PC-9 (cell line): ENCODE measurements around the gene ZNF12.

Source experiments
- EZH2 ChIP-seq: fragments of 200-600 bp; sonication (generic); IDR thresholded peaks from 2 replicates; pipeline ENCODE4 v1.8.0; 2017; ENCODE audit warnings: antibody characterized with exemption, low read depth
- TF ChIP-seq, protein P1 (sequence below): fragments of 200-600 bp; sonication (generic); conservative IDR thresholded peaks from 2 replicates; pipeline ENCODE4 v1.6.1; 2017; ENCODE audit warnings: mixed run types, antibody characterized with exemption, mild to moderate bottlenecking, moderate library complexity

DNA sequence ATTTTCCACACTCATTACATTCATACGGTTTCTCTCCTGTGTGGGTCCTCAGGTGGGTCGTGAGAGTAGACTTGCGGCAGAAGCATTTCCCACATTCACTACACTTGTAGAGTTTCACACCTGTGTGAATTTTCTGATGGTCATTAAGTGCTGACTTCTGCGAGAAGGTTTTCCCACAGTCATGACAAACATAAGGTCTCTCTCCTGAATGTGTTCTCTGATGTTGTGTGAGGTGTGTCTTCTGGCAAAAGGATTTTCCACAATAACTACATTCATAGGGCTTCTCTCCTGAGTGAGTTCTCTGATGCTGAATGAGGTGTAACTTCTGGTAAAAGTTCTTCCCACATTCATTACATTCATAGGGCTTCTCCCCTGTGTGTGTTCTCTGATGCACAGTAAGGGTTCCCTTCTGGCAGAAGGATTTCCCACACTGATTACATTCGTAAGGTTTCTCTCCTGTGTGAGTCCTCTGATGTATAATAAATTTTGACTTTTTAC, 15.1 kb downstream of the ZNF12 start:
- TF ChIP-seq, protein P1, sequence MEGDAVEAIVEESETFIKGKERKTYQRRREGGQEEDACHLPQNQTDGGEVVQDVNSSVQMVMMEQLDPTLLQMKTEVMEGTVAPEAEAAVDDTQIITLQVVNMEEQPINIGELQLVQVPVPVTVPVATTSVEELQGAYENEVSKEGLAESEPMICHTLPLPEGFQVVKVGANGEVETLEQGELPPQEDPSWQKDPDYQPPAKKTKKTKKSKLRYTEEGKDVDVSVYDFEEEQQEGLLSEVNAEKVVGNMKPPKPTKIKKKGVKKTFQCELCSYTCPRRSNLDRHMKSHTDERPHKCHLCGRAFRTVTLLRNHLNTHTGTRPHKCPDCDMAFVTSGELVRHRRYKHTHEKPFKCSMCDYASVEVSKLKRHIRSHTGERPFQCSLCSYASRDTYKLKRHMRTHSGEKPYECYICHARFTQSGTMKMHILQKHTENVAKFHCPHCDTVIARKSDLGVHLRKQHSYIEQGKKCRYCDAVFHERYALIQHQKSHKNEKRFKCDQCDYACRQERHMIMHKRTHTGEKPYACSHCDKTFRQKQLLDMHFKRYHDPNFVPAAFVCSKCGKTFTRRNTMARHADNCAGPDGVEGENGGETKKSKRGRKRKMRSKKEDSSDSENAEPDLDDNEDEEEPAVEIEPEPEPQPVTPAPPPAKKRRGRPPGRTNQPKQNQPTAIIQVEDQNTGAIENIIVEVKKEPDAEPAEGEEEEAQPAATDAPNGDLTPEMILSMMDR, result no peak
- no peak for TF ChIP-seq EZH2
